ENCODE results near the gene REL.

- TF ChIP-seq CTCF (IDR thresholded peaks at IDR 0.05), result no peak
- TF ChIP-seq POLR2A (IDR thresholded peaks at IDR 0.05), result no peak
These were observed 66.8 kb downstream of the REL start for GRCh38 chr2:60948161-60948560.
